Measurements from ENCODE around the gene LIPG.

DNA sequence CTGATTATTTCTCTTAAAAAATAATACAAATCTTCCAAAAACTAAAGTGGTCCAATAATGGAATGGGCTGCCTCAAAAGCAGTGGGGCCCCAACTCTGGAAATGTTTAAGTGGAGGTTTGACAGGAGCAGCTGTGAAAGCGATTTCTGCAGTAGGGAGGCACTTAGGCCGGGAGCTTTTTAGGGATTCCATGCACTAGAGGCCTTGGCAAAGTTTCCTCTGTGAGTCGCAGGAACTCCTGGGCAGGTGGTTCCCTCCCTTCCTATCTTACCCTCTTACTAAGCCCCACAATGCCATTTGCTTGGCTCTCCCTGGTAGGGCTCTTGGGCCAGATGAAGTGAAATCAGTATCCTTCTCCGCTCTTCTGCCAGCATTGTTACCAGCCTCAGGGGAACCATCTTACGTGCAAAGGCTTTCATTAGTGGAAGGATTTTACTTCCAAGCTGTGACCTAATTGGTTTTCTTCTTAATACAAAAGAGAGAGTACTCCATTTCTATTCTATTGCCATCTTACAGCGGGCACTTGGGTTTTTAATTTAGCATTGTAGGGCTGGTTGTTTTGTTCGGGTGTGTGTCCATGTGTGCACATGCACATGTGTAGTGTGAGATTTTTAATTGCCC, 40.5 kb upstream of the LIPG start:
- no peak for TF ChIP-seq POLR2A (IDR thresholded peaks at IDR 0.05)
- TF ChIP-seq, protein P1, sequence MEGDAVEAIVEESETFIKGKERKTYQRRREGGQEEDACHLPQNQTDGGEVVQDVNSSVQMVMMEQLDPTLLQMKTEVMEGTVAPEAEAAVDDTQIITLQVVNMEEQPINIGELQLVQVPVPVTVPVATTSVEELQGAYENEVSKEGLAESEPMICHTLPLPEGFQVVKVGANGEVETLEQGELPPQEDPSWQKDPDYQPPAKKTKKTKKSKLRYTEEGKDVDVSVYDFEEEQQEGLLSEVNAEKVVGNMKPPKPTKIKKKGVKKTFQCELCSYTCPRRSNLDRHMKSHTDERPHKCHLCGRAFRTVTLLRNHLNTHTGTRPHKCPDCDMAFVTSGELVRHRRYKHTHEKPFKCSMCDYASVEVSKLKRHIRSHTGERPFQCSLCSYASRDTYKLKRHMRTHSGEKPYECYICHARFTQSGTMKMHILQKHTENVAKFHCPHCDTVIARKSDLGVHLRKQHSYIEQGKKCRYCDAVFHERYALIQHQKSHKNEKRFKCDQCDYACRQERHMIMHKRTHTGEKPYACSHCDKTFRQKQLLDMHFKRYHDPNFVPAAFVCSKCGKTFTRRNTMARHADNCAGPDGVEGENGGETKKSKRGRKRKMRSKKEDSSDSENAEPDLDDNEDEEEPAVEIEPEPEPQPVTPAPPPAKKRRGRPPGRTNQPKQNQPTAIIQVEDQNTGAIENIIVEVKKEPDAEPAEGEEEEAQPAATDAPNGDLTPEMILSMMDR (IDR thresholded peaks at IDR 0.05) = no peak
